Muscle of leg (tissue), 11 donors: ENCODE measurements around the gene DEFB125. TPM values are rescaled to one million over a fixed set of nuclear protein-coding genes. Genes with fewer than 3 reads are reported as not detected.
"Not testable (repeated sequence)": the region's sequence is repeated elsewhere in the genome, so short reads cannot be mapped to it uniquely, and the experiment has no call there.

Source experiments
- DNase-seq: peaks from one replicate; pipeline ENCODE4 v3.0.0; 2013
- H3K27ac ChIP-seq: one replicate; pipeline ENCODE4 v1.5.1; 2013; ENCODE audit warnings: mild to moderate bottlenecking, low read length, control low read depth
- H3K27me3 ChIP-seq: one replicate; pipeline ENCODE4 v1.6.1; 2013; ENCODE audit warnings: low read length; ENCODE audit not compliant: control insufficient read depth, insufficient read depth
- H3K36me3 ChIP-seq: one replicate; pipeline ENCODE4 v1.6.1; 2013; ENCODE audit warnings: low read length; ENCODE audit not compliant: control insufficient read depth, insufficient read depth
- H3K4me1 ChIP-seq: one replicate; pipeline ENCODE4 v1.6.1; 2013; ENCODE audit warnings: low read length; ENCODE audit not compliant: control insufficient read depth, insufficient read depth
- H3K4me3 ChIP-seq: one replicate; pipeline ENCODE4 v1.5.1; 2013; ENCODE audit warnings: low read length, control low read depth
- H3K9me3 ChIP-seq: replicated peaks from 2 replicates; pipeline ENCODE4 v1.6.1; 2013; ENCODE audit warnings: low read depth, low read length; ENCODE audit not compliant: control insufficient read depth
- WGBS: methylation state at CpG from one replicate; pipeline ENCODE4 v1.1.5; 2013; ENCODE audit warnings: missing lambda C conversion rate; ENCODE audit not compliant: insufficient coverage; 5-methylcytosine and 5-hydroxymethylcytosine counted together
- polyA plus RNA-seq, 8 donors: library from polyadenylated mRNA; unstranded; fragments of 120-200 nt; gene quantifications; one replicate each; pipeline versions ENCODE4 v1.2.1 to v1.2.3, GENCODE V29; 2013; ENCODE audit warnings: inconsistent platforms in 1 of 8, low replicate concordance in 1 of 8; ENCODE audit not compliant: insufficient read length in 8 of 8, insufficient read depth in 1 of 8
- total RNA-seq: library from RNA; stranded (reverse); fragments of 120-200 nt; gene quantifications from one replicate; pipeline ENCODE4 v1.2.4, GENCODE V29; 2013

Gene DEFB125
- total and polyA plus RNA-seq, 9 donors: not detected

DNA sequence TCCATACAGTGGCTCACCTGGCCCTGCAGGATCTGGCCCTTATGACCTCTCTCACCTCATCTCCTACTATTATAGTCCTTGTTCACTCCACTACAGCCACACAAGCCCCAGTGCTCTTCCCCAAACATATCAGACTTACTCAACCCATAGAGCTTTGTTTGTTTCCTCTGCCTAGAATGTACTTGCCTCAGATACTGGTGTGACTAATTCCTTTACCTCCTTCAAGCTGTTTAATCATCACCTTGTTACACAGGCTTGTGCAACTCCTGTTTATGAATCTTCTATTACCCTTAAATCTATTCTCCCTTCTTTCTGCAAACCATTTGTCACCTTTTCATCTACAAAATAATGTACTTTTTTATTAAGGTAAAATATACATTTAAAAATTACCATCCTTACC lies 3.2 kb downstream of the DEFB125 start:
- H3K36me3 ChIP-seq: no peaks in the 10 kb centered on the region
- H3K9me3 ChIP-seq: no peaks in the 10 kb centered on the region
- no peak overlapping the region for H3K27ac ChIP-seq
- DNase-seq: no peak
- no peaks in the 10 kb centered on the region for H3K4me1 ChIP-seq
- H3K4me3 ChIP-seq: no peak overlapping the region
- no peaks in the 10 kb centered on the region for H3K27me3 ChIP-seq

DNA sequence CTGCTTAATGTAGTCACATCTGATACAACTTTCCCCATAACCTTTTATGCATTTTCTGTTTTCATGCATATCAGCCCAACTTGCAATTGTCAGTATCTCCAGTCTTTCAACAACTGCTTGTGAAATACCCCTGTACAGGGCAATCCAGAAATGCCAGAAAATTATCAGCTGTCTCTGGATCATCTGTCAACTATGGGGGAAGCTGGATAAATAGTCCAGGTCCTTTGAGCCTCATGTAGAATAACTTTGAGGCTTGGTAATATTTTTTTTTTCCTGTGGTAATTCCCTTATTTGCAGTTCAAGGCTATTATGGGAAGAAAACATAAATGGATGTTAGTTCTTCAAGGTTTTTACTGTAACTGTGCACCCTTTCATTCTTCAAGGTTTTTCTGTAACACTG lies 6.2 kb downstream of the DEFB125 start:
- no peaks in the 10 kb centered on the region for H3K4me1 ChIP-seq
- H3K4me3 ChIP-seq: no peak overlapping the region
- no peak for DNase-seq
- no peak overlapping the region for H3K27ac ChIP-seq
- no peaks in the 10 kb centered on the region for H3K36me3 ChIP-seq
- no peaks in the 10 kb centered on the region for H3K9me3 ChIP-seq
- H3K27me3 ChIP-seq: no peaks in the 10 kb centered on the region

- H3K4me1 ChIP-seq: no peaks in the 10 kb centered on the region
- no peak overlapping the region for H3K4me3 ChIP-seq
- H3K9me3 ChIP-seq: no peaks in the 10 kb centered on the region
- no peak for DNase-seq
- no peaks in the 10 kb centered on the region for H3K36me3 ChIP-seq
- no CpG with 5 or more reads among the region's 4 CpGs for WGBS
- H3K27me3 ChIP-seq: no peaks in the 10 kb centered on the region
- no peak overlapping the region for H3K27ac ChIP-seq
Observed at GRCh38 chr20:95215-95614, 7.7 kb downstream of the DEFB125 start.

DNA sequence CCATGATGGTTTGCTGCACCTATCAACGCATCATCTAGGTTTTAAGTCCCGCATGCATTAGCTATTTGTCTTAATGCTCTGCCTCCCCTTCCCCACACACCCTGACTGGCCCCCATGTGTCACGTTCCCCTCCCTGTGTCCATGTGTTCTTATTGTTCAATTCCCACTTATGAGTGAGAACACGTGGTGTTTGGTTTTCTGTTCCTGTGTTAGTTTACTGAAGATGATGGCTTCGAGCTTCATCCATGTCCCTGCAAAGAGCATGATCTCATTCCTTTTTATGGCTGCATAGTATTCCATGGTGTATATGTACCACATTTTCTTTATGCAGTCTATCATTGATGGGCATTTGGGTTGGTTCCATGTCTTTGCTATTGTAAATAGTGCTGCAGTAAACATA lies 10.2 kb downstream of the DEFB125 start:
- H3K27ac ChIP-seq, H3K9me3 ChIP-seq, H3K36me3 ChIP-seq, DNase-seq, H3K4me3 ChIP-seq, H3K4me1 ChIP-seq, H3K27me3 ChIP-seq: not testable (repeated sequence)
- WGBS: no CpG with 5 or more reads among the region's 5 CpGs

DNA sequence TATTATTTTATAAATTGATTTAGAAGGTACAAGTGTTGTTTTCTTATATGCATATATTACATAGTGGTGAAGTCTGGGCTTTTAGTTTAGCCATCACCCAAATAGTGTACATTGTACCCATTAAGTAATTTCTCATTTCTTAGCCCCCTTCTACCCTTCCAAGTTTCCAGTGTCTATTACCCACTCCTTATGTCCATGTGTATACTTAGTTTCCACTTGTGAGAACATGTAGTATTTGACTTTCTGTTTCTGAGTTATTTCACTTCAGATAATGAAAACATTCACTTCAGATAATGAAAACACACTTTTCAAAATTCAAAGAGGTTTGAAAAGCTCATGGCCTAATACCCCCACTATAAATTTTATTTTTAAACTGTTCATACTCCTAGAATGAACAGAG lies 14.5 kb downstream of the DEFB125 start:
- no peak for DNase-seq
- no peaks in the 10 kb centered on the region for H3K4me1 ChIP-seq
- H3K27me3 ChIP-seq: no peaks in the 10 kb centered on the region
- H3K9me3 ChIP-seq: no peaks in the 10 kb centered on the region
- no peak overlapping the region for H3K4me3 ChIP-seq
- H3K36me3 ChIP-seq: no peaks in the 10 kb centered on the region
- H3K27ac ChIP-seq: no peak overlapping the region

- WGBS: 80% methylated on average over 5 of the region's 5 CpGs
- H3K4me1 ChIP-seq: no peaks in the 10 kb centered on the region
- no peaks in the 10 kb centered on the region for H3K27me3 ChIP-seq
- no peaks in the 10 kb centered on the region for H3K36me3 ChIP-seq
- no peak overlapping the region for H3K4me3 ChIP-seq
- H3K9me3 ChIP-seq: no peaks in the 10 kb centered on the region
- no peak overlapping the region for H3K27ac ChIP-seq
- no peak for DNase-seq
Observed at GRCh38 chr20:103456-103855, 16.0 kb downstream of the DEFB125 start.

GRCh38 chr20:112396-112795 lies 24.9 kb downstream of the DEFB125 start:
- H3K4me1 ChIP-seq: no peaks in the 10 kb centered on the region
- H3K27me3 ChIP-seq: no peaks in the 10 kb centered on the region
- H3K4me3 ChIP-seq: no peak overlapping the region
- DNase-seq: no peak
- H3K36me3 ChIP-seq: no peaks in the 10 kb centered on the region
- no peaks in the 10 kb centered on the region for H3K9me3 ChIP-seq
- no peak overlapping the region for H3K27ac ChIP-seq

DNA sequence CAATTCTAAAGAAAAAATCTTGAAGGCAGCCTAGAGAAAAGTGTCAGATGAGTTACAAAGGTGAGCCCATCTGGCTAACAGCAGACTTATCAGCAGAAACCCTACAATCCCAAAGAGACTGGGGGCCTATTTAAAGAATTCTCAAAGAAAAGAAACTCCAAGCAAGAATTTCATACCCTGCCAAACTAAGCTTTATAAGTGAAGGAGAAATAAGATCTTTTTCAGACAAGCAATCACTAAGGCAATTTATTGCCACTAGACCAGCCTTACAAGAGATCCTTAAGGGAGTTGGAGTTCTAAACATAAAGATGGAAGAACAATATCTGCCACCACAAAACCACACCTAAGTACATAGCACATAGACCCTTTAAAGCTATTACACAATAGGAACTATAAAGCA lies 30.0 kb downstream of the DEFB125 start:
- Histone ChIP-seq H3K27ac (no peak overlapping the region), H3K4me1 (no peaks in the 10 kb centered on the region), H3K36me3 (no peaks in the 10 kb centered on the region), H3K27me3 (no peaks in the 10 kb centered on the region), H3K4me3 (no peak overlapping the region), H3K9me3 (no peaks in the 10 kb centered on the region)
- DNase-seq: no peak

GRCh38 chr20:129786-130323 lies 42.4 kb downstream of the DEFB125 start:
- H3K4me3 ChIP-seq, H3K27me3 ChIP-seq, H3K36me3 ChIP-seq, H3K27ac ChIP-seq, H3K9me3 ChIP-seq, DNase-seq, H3K4me1 ChIP-seq: not testable (repeated sequence)
- WGBS: 83% methylated on average over 17 of the region's 28 CpGs

- no peaks in the 10 kb centered on the region for H3K36me3 ChIP-seq
Observed at GRCh38 chr20:137668-138490, 50.4 kb downstream of the DEFB125 start.

DNA sequence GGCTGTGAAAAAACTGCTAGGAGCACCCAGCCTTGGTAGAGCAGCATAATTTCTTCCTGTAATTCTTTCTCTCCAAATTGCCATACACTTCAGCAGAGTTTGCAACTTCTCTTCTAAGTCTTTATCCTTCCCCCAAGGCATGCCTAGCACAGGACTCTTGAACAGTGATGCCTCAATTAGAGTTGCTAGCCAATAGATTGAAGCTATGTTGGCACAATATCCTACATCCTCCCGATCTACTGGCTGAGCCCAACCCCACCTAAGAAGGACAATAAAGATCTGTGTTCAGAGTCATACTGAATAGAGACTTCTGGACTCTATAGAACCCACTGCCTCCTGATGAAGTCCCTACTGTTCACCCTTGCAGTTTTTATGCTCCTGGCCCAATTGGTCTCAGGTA lies 54.8 kb downstream of the DEFB125 start, which contains the start of gene DEFB126:
TSS of gene DEFB126 (plus strand) at position 301 of the 400 bp plus-strand sequence. CDS start at position 340, 39 bp downstream.
- no peak for DNase-seq
- peaks cover 5% of the 10 kb centered on the region for H3K27me3 ChIP-seq
- WGBS: 17% methylated on average over 1 of the region's 1 CpG

More at GRCh38 chr20:137668-138490, 50.4 kb downstream of the DEFB125 start:
- Histone ChIP-seq H3K27me3 (peaks cover 3% of the 10 kb centered on the region), H3K4me1 (no peaks in the 10 kb centered on the region), H3K4me3 (no peak overlapping the region), H3K27ac (no peak overlapping the region), H3K9me3 (peaks cover 2% of the 10 kb centered on the region)
- no peak for DNase-seq
- WGBS: 88% methylated on average over 9 of the region's 11 CpGs

More for the DNA sequence above, 54.8 kb downstream of the DEFB125 start, which contains the start of gene DEFB126:
- Histone ChIP-seq H3K9me3 (peaks cover 2% of the 10 kb centered on the region), H3K4me1 (no peaks in the 10 kb centered on the region), H3K36me3 (no peaks in the 10 kb centered on the region), H3K4me3 (no peak within 1 kb of the TSS), H3K27ac (no peak within 1 kb of the TSS)
